A549 (cell line): Measurements from ENCODE around the gene MGMT. TPM values are rescaled to one million over a fixed set of nuclear protein-coding genes. Genes with fewer than 3 reads are reported as not detected.

Experiments
- ATAC-seq, 2 experiments: fragments of 200-7000 bp in 1 of 2; fragments of >200 bp in 1 of 2; cut with Nextera tagmentation in 1 of 2; cut with Tn5 transposase in 1 of 2; 3 replicates each; pipeline versions ENCODE4 v1.8.0 to v1.9.1; 2018 to 2020; ENCODE audit warnings: mild to moderate bottlenecking in 1 of 2, moderate library complexity in 1 of 2
- CTCF ChIA-PET: fragments of 300-600 bp; sonication (Branson Sonifier 250); formaldehyde crosslinking; extraction: SDS; loops from one replicate; lab custom pipeline; 2021; ENCODE audit warnings: antibody characterized with exemption, inconsistent platforms; lab: Yijun Ruan, JAX
- POLR2A ChIA-PET: fragments of 350-600 bp; formaldehyde crosslinking; extraction: SDS; loops from one replicate; lab custom pipeline; 2021; ENCODE audit warnings: antibody characterized with exemption, inconsistent platforms; lab: Yijun Ruan, JAX
- DNase-seq, 2 experiments: peaks; one replicate each; pipeline versions ENCODE4 v3.0.0 to v3.0.0-alpha.2; 2011 to 2016; ENCODE audit warnings: low read depth in 1 of 2, low spot score in 1 of 2
- FAIRE-seq: peaks from 2 replicates; lab custom pipeline; 2011; peaks lifted over from hg19 to GRCh38; lab: Jason Lieb, UNC
- H3K27ac ChIP-seq, 2 experiments: fragments of >200 bp; sonication (Bioruptor Twin); formaldehyde crosslinking; 3 replicates each; pipeline ENCODE4 v1.5.1; 2016 to 2017
- H3K4me1 ChIP-seq: fragments of >200 bp; sonication (Bioruptor Twin); formaldehyde crosslinking; 3 replicates; pipeline ENCODE4 v1.6.1; 2016
- H3K4me2 ChIP-seq: fragments of >200 bp; sonication (Bioruptor Twin); formaldehyde crosslinking; 3 replicates; pipeline ENCODE4 v1.6.1; 2016
- H3K4me3 ChIP-seq: fragments of >200 bp; sonication (Bioruptor Twin); formaldehyde crosslinking; 3 replicates; pipeline ENCODE4 v1.5.1; 2016
- H3K9me3 ChIP-seq: fragments of >200 bp; sonication (Bioruptor Twin); formaldehyde crosslinking; 3 replicates; pipeline ENCODE4 v1.6.1; 2016
- FOSL2 ChIP-seq, 2 experiments: fragments of 450-650 bp in 1 of 2; fragments of >200 bp in 1 of 2; sonication (Bioruptor Twin) in 1 of 2; formaldehyde crosslinking; IDR thresholded peaks; 2 replicates each; pipeline versions ENCODE4 v1.5.0 to v1.6.1; 2016 to 2020; ENCODE audit warnings: mild to moderate bottlenecking in 1 of 2, moderate library complexity in 1 of 2
- GATA3 ChIP-seq: IDR thresholded peaks from 2 replicates; pipeline ENCODE4 v1.6.1; 2012; ENCODE audit warnings: borderline replicate concordance
- HDAC2 ChIP-seq: fragments of 200-600 bp; sonication (generic); IDR thresholded peaks from 2 replicates; pipeline ENCODE4 v1.6.1; 2016
- HOXA7 ChIP-seq: fragments of 250-450 bp; sonication (Bioruptor Pico); IDR thresholded peaks from 2 replicates; pipeline ENCODE4 v1.5.0; 2020; ENCODE audit warnings: mild to moderate bottlenecking, moderate library complexity
- JUN ChIP-seq, 2 experiments: fragments of >200 bp; sonication (Bioruptor Twin); formaldehyde crosslinking; IDR thresholded peaks; 2 replicates in 1 of 2; 3 replicates in 1 of 2; pipeline ENCODE4 v1.6.1; 2016 to 2017
- KDM5A ChIP-seq: fragments of 200-600 bp; sonication (generic); IDR thresholded peaks from 2 replicates; pipeline ENCODE4 v1.6.1; 2016; ENCODE audit warnings: antibody characterized with exemption, mild to moderate bottlenecking
- NFE2L2 ChIP-seq: fragments of 150-350 bp; conservative IDR thresholded peaks from 2 replicates; pipeline ENCODE4 v1.6.1; 2014; ENCODE audit warnings: low read length
- NPAS2 ChIP-seq: fragments of 250-450 bp; sonication (Bioruptor Pico); IDR thresholded peaks from 2 replicates; pipeline ENCODE4 v1.8.0; 2022; ENCODE audit warnings: mild to moderate bottlenecking, moderate library complexity, borderline replicate concordance
- PBX3 ChIP-seq: IDR thresholded peaks from 2 replicates; pipeline ENCODE4 v1.6.1; 2012
- PHF8 ChIP-seq: fragments of 200-600 bp; sonication (generic); IDR thresholded peaks from 2 replicates; pipeline ENCODE4 v1.6.1; 2016; ENCODE audit warnings: low read depth, mild to moderate bottlenecking, antibody characterized with exemption, moderate library complexity, borderline replicate concordance
- POLR2A ChIP-seq: IDR thresholded peaks from 2 replicates; pipeline ENCODE4 v1.6.1; 2012; ENCODE audit warnings: mild to moderate bottlenecking, low read length
- REST ChIP-seq: fragments of 200-600 bp; sonication (generic); IDR thresholded peaks from 2 replicates; pipeline ENCODE4 v1.6.1; 2016; ENCODE audit warnings: antibody characterized with exemption, mild to moderate bottlenecking, moderate library complexity
- RFX5 ChIP-seq: fragments of 450-650 bp; IDR thresholded peaks from 2 replicates; pipeline ENCODE4 v1.7.1; 2014; ENCODE audit warnings: antibody characterized with exemption, mild to moderate bottlenecking, moderate library complexity
- ZC3H11A ChIP-seq: fragments of 450-650 bp; IDR thresholded peaks from 2 replicates; pipeline ENCODE4 v1.6.1; 2014; ENCODE audit warnings: antibody characterized with exemption, mild to moderate bottlenecking
- ZFP36 ChIP-seq: fragments of 450-650 bp; IDR thresholded peaks from 2 replicates; pipeline ENCODE4 v1.6.1; 2014; ENCODE audit warnings: borderline replicate concordance; ENCODE audit not compliant: partially characterized antibody
- WGBS: methylation state at CpG from one replicate; pipeline ENCODE4 v1.1.6; 2017; ENCODE audit errors: missing lambda C conversion rate; 5-methylcytosine and 5-hydroxymethylcytosine counted together
- polyA plus RNA-seq, 4 experiments: library from polyadenylated mRNA; depleted of rRNA in 3 of 4; stranded (reverse); fragments of >200 nt; fragmentation: RNase III in 1 of 4; extraction: RNeasy Plus Mini Kit Qiagen cat#74134 plus additional on column Dnase treatment in 1 of 4; gene quantifications; 2 replicates in 3 of 4; 3 replicates in 1 of 4; pipeline ENCODE4 v1.2.3, GENCODE V29; 2011 to 2017
- TF ChIP-seq, protein P1 (sequence below): fragments of 250-450 bp; sonication (Bioruptor Pico); IDR thresholded peaks from 2 replicates; pipeline ENCODE4 v1.5.0; 2020; ENCODE audit warnings: low read depth, mild to moderate bottlenecking, moderate library complexity

MGMT gene
- polyA plus RNA-seq, 2 of the 4 experiments (the other 2 are of a cell fraction) = 4.9 to 5.2 TPM

DNA sequence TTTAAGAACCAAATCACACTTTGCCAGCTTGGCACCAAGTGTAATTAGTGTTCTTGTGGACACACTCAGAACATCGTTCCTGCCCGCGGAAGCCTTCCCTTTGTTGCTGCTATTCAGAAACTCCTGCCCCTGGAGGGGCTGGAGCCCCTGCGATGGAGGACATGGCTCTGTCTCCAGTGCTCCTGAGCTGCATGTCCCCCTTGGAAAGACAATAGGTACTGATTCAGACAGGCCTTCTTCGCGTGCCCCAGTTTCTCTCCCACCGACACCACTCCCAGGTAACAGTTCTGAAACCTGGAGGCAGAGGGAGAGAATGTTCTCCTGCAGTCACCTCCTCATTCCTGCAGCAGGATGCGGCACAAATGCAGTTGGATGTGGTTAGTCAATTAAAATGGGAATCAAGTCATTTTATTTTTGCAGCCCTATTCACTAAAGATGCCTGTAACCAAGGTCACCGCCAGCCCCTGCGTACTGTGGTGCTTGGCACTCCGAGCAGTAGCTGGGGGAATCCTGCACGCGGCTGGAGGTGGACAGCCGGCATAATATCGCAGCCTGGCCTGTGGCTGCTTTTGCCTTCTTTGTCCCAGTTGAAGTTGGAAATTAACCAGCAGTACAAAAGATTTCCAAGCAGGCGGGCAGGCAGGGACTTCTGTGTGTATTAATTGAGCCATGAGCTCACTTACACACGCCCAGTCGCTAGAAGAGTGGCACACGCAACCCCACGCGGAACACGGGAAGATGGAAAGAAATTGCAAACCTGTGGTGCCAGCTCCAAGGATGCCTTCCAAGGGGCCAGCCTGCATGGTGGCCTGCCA, 291.4 kb downstream of the MGMT start:
- ChIA-PET CTCF (interaction anchor here (1.2 kb wide), 1 partner anchor 213 kb away, joined by 3 read pairs; no protein-coding TSS in a partner anchor), POLR2A (no interaction called here)
- WGBS = 55% methylated on average over 16 of the region's 22 CpGs
- no peak for FAIRE-seq
- no peak overlapping the region for H3K4me3 ChIP-seq
- H3K27ac ChIP-seq = no peak overlapping the region
- no peak overlapping the region for H3K4me2 ChIP-seq
- ATAC-seq = no peak
- H3K9me3 ChIP-seq = peaks cover 11% of the 10 kb centered on the region; the same call in 2 of the 3 replicates
- no peak for DNase-seq
- no peaks in the 10 kb centered on the region for H3K4me1 ChIP-seq
- TF ChIP-seq PBX3 = no peak
- TF ChIP-seq, protein P1, sequence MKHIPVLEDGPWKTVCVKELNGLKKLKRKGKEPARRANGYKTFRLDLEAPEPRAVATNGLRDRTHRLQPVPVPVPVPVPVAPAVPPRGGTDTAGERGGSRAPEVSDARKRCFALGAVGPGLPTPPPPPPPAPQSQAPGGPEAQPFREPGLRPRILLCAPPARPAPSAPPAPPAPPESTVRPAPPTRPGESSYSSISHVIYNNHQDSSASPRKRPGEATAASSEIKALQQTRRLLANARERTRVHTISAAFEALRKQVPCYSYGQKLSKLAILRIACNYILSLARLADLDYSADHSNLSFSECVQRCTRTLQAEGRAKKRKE (CRISPR knock-in tag) = no peak
- TF ChIP-seq, all 56 proteins: peak for 0

DNA sequence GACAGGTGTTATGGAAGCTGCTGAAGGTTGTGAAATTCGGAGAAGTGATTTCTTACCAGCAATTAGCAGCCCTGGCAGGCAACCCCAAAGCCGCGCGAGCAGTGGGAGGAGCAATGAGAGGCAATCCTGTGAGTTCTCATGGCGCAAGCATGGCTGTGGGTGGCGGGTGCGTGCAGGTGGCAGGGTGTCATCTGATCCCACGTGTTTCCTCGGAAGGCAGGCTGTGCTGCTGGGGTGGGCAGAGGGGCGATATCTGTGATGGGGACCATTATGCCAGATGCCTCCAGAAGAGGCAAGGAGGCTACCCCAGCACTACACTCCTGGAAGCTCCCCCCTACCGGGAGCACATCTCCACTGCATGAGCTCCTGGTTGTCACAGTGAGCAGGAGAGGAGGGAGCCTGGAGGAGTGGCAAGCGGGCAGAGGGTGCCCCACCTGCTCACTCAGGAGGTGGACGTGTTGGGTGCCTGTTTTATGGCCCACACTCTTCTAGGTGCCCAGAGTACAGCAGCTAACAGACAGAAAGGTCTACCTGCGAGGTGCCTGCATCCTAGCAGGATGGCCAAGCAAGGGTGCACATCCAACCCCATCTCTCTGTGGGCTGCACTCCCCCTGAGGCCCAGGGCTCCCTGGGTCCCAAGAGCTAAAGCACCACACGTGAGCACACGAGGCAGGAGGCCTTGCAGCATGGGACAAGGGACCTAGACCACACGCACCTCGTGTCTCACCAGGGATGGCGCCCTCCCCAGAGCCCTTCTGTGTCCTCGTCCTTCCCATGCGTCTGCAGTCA, 292.4 kb downstream of the MGMT start:
- DNase-seq = no peak
- no peak overlapping the region for H3K4me2 ChIP-seq
- POLR2A ChIA-PET = no interaction called here
- TF ChIP-seq FOSL2 (IDR thresholded peaks at IDR 0.05) (no peak), FOSL2 (CRISPR knock-in tag; IDR thresholded peaks at IDR 0.05) (no peak), KDM5A (no peak), NPAS2 (CRISPR knock-in tag) (no peak), NFE2L2 (no peak), POLR2A (no peak), ZC3H11A (no peak), RFX5 (no peak), HDAC2 (no peak), GATA3 (no peak), HOXA7 (CRISPR knock-in tag) (no peak), REST (no peak), JUN (IDR thresholded peaks at IDR 0.05) (no peak), ZFP36 (no peak), PHF8 (no peak)
- TF ChIP-seq, all 56 proteins: peak for 0
- Histone ChIP-seq H3K4me1 (no peaks in the 10 kb centered on the region), H3K9me3 (peaks cover 3% of the 10 kb centered on the region; the same call in 2 of the 3 replicates), H3K4me3 (no peak overlapping the region), H3K27ac (no peak overlapping the region)
- ATAC-seq = no peak
- FAIRE-seq = no peak
- CTCF ChIA-PET = interaction anchor here (1.2 kb wide), 1 partner anchor 212 kb away, joined by 3 read pairs; no protein-coding TSS in a partner anchor
- WGBS = 41% methylated on average over 19 of the region's 21 CpGs
